Measurements from ENCODE around the gene GBF1.

Gene GBF1

DNA sequence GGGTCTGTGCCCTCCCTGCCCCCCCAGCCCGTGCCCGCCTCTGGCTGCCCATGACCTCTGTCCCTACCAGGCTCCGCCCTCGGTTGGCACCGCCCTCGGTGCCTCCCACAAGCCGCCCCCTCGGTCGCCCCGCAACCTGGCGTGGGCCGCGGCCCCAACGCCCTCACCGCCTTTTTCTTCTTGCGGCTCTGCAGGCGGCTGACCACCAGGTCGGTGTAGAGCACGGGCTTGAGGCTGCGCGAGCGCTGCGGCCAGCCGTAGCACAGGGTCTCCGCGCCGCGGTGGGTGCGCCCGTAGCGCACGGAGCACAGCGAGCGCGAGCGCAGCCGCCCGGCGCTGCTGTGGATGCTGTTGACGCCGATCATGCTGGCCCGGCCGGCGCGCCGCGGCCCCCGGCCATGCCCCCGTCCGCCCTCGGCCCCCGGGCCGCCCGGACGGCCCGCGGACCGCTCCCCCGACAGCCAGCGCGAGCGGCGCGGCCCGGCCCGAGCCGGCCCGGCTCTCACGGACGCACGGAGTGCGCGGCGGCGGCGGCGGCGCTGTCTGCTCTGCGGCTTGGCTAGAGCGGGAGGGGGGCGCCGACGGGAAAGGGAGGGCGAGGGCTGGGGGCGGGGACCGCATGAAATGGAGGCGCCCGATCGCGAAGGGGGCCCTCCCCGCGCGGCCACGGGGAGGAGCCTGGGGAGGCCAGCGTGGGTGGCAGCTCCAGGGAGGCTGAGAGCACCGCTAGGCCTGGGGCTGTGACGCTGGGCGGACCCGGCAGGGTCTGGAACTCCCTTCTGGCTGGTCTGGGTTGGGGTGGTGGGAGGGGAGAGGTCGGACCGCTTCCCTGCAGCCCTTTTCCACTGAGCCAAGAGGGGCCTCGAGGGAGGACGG is 163.6 kb downstream of the GBF1 start:
- H3K27me3 ChIP-seq (ENCODE audit: low read depth, low read length), result no peaks in the 10 kb centered on the region
- no peaks in the 10 kb centered on the region for H3K9me3 ChIP-seq (ENCODE audit: insufficient read depth, low read length)
- peak overlapping the region; percentile 87 for H3K4me3 ChIP-seq (ENCODE audit: low read length)
- H3K79me2 ChIP-seq (ENCODE audit: low read length), result no peaks in the 10 kb centered on the region
- no peak overlapping the region for H3K27ac ChIP-seq (ENCODE audit: low read length)
- H3K36me3 ChIP-seq (replicated peaks; ENCODE audit: low read depth, low read length), result no peaks in the 10 kb centered on the region
- peak overlapping the region; percentile 88 for H3K4me2 ChIP-seq (ENCODE audit: low read length)
- H4K20me1 ChIP-seq (ENCODE audit: insufficient read depth, low read length), result no peaks in the 10 kb centered on the region
- no peak overlapping the region for H2AFZ ChIP-seq (ENCODE audit: low read depth, low read length)
- TF ChIP-seq, protein P1, sequence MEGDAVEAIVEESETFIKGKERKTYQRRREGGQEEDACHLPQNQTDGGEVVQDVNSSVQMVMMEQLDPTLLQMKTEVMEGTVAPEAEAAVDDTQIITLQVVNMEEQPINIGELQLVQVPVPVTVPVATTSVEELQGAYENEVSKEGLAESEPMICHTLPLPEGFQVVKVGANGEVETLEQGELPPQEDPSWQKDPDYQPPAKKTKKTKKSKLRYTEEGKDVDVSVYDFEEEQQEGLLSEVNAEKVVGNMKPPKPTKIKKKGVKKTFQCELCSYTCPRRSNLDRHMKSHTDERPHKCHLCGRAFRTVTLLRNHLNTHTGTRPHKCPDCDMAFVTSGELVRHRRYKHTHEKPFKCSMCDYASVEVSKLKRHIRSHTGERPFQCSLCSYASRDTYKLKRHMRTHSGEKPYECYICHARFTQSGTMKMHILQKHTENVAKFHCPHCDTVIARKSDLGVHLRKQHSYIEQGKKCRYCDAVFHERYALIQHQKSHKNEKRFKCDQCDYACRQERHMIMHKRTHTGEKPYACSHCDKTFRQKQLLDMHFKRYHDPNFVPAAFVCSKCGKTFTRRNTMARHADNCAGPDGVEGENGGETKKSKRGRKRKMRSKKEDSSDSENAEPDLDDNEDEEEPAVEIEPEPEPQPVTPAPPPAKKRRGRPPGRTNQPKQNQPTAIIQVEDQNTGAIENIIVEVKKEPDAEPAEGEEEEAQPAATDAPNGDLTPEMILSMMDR (IDR thresholded peaks at IDR 0.05; ENCODE audit: low read depth, low read length), result no peak
- TF ChIP-seq EZH2phosphoT487 (IDR thresholded peaks at IDR 0.05; ENCODE audit: low read depth), result no peak
- H3K4me1 ChIP-seq (ENCODE audit: low read length), result peaks cover 26% of the 10 kb centered on the region
- H3K9ac ChIP-seq (ENCODE audit: low read length), result peak overlapping the region; percentile 77; the same call in 1 of the 2 replicates

DNA sequence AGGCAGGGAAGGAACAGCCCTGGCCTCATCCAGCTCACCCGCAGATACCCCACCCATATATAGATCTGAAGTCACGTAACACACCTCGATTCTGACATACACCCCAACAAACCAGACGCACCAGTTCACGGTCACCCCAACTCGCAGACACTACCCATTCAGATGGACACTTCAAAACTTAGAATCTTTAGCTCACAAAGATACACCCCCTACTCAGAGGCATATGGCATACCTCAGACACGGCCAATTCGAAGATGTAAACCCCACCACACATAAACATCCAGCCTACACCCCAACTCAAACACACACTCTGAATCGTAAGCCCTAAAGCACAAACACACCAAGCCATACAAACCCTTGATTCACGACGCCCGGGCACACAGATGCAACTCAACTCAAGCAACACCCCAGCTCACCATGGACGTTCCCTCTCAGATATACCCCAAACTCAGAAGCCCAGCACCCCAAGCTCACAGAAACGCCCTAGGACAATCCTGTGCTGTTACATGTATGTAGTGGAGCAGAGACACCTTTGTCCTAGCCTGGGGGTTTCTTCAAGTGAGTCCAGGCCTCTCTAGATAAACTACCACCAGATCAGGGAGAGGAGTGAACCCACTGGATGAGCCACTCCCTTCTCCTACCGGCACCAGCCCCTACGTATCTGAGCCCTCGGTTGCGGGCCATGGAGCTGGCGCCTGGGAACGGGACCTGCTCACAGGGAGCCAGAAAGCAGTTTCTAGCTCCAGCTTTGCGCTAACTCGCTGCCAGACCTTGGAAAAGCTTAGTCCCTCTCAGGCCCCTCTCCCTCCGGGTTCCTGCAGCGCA is 164.5 kb downstream of the GBF1 start:
- H3K79me2 ChIP-seq (ENCODE audit: low read length), result no peaks in the 10 kb centered on the region
- peak overlapping the region; percentile 32; the same call in 1 of the 2 replicates for H3K27ac ChIP-seq (ENCODE audit: low read length)
- H4K20me1 ChIP-seq (ENCODE audit: insufficient read depth, low read length), result no peaks in the 10 kb centered on the region
- no peak overlapping the region; the same call in 1 of the 2 replicates for H2AFZ ChIP-seq (ENCODE audit: low read depth, low read length)
- peak overlapping the region; percentile 87 for H3K4me3 ChIP-seq (ENCODE audit: low read length)
- no peaks in the 10 kb centered on the region for H3K36me3 ChIP-seq (replicated peaks; ENCODE audit: low read depth, low read length)
- peak overlapping the region; percentile 77 for H3K9ac ChIP-seq (ENCODE audit: low read length)
- H3K4me2 ChIP-seq (ENCODE audit: low read length), result peak overlapping the region; percentile 88
- no peak for TF ChIP-seq EZH2phosphoT487 (IDR thresholded peaks at IDR 0.05; ENCODE audit: low read depth)
- TF ChIP-seq, protein P1 (IDR thresholded peaks at IDR 0.05; ENCODE audit: low read depth, low read length), result no peak
- H3K27me3 ChIP-seq (ENCODE audit: low read depth, low read length), result no peaks in the 10 kb centered on the region
- peaks cover 31% of the 10 kb centered on the region for H3K4me1 ChIP-seq (ENCODE audit: low read length)
- no peaks in the 10 kb centered on the region for H3K9me3 ChIP-seq (ENCODE audit: insufficient read depth, low read length)

DNA sequence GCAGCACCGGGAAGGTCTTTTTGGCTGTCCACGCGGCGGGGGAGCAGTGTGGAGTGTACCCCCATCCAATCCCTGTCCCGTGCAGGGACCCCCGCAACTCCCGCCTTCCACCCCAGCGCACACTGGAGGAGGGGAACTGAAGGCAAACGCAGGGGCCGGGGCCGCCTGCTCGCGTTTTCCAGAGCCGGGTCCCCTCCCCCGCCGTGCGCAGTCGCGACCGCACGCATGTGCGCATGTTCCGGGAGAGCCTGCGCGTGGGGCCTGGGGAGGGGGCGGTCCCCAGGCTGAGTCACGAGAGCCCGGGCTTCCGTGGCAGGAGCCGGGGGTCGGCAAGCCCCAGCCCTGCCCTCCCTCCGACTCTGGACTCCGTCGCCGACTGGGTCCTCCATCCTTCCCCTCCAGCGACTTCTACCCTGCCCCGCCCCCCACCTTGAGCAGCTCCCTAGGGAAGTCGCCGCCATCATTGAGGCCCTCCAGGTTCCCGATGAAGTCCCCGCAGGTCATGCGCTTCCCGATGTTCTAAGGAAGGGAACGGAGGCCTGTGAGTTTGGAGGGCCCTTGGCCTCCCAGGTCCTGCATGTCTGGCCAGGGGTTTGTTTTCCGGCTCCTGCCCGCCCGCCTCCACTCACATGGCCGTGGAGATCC is 165.2 kb downstream of the GBF1 start:
- Histone ChIP-seq H3K27me3 (ENCODE audit: low read depth, low read length) (no peaks in the 10 kb centered on the region), H3K79me2 (ENCODE audit: low read length) (no peaks in the 10 kb centered on the region), H3K4me1 (ENCODE audit: low read length) (peaks cover 34% of the 10 kb centered on the region), H3K27ac (ENCODE audit: low read length) (peak overlapping the region; percentile 34; the same call in 1 of the 2 replicates), H3K9me3 (ENCODE audit: insufficient read depth, low read length) (no peaks in the 10 kb centered on the region), H3K9ac (ENCODE audit: low read length) (peak overlapping the region; percentile 77), H4K20me1 (ENCODE audit: insufficient read depth, low read length) (no peaks in the 10 kb centered on the region), H2AFZ (ENCODE audit: low read depth, low read length) (no peak overlapping the region; the same call in 1 of the 2 replicates), H3K4me3 (ENCODE audit: low read length) (peak overlapping the region; percentile 87), H3K4me2 (ENCODE audit: low read length) (peak overlapping the region; percentile 88), H3K36me3 (replicated peaks; ENCODE audit: low read depth, low read length) (no peaks in the 10 kb centered on the region)
- no peak for TF ChIP-seq EZH2phosphoT487 (IDR thresholded peaks at IDR 0.05; ENCODE audit: low read depth)
- TF ChIP-seq, protein P1 (IDR thresholded peaks at IDR 0.05; ENCODE audit: low read depth, low read length), result no peak
